BLaER1 treated with 17β-estradiol and CSF1 and Interleukin-3, amounts not matched to agents 10 nM and 100 nM (cell line): Measurements from ENCODE around the gene BAIAP3.

Experiments
- H3K27ac ChIP-seq, 11 experiments: shearing (Covaris generic); formaldehyde crosslinking; 2 replicates each; pipeline ENCODE4 v1.8.1; 2022
- H3K27me3 ChIP-seq, 11 experiments: shearing (Covaris generic); formaldehyde crosslinking; 2 replicates each; pipeline ENCODE4 v1.8.1; 2022
- H3K36me3 ChIP-seq, 11 experiments: shearing (Covaris generic); formaldehyde crosslinking; 2 replicates each; pipeline ENCODE4 v1.8.1; 2022
- H3K4me1 ChIP-seq, 10 experiments: shearing (Covaris generic); formaldehyde crosslinking; 2 replicates each; pipeline ENCODE4 v1.8.1; 2022
- H3K4me2 ChIP-seq, 11 experiments: shearing (Covaris generic); formaldehyde crosslinking; 2 replicates each; pipeline ENCODE4 v1.8.1; 2022
- H3K4me3 ChIP-seq, 10 experiments: shearing (Covaris generic); formaldehyde crosslinking; 2 replicates each; pipeline ENCODE4 v1.8.1; 2022
- H3K9ac ChIP-seq, 11 experiments: shearing (Covaris generic); formaldehyde crosslinking; 2 replicates each; pipeline ENCODE4 v1.8.1; 2022
- H3K9me3 ChIP-seq, 11 experiments: shearing (Covaris generic); formaldehyde crosslinking; replicated peaks in 1 of 11; 2 replicates each; pipeline ENCODE4 v1.8.1; 2022
- H4K20me1 ChIP-seq, 11 experiments: shearing (Covaris generic); formaldehyde crosslinking; 2 replicates each; pipeline ENCODE4 v1.8.1; 2022
- Cebpa-rat ChIP-seq, 11 experiments: shearing (Covaris generic); IDR thresholded peaks; 2 replicates each; pipeline ENCODE4 v1.8.1; 2022

The BAIAP3 gene

DNA sequence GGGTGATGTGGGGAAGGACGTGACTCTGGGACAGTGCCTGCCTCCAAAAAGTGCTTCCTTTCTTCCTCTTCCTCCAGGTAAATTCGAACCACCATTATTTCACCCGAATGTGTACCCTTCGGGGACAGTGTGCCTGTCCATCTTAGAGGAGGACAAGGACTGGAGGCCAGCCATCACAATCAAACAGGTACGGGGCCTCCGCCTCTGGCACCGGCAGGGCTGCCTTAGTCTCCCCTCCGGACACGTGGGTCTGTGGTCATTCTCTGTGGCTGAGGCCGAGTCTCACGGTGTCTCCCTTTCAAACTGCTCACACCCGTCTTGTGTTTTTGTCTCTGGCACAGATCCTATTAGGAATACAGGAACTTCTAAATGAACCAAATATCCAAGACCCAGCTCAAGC is 13.3 kb upstream of the BAIAP3 start:
- peaks cover 0 to 33% (median 15%) of the 10 kb centered on the region in 10 experiments; a peak in 11 of 20 replicates for H3K4me1 ChIP-seq
- no peak overlapping the region for H3K27ac ChIP-seq
- no peak overlapping the region for H3K4me3 ChIP-seq
- H4K20me1 ChIP-seq, result peaks cover 92 to 100% (median 100%) of the 10 kb centered on the region in 11 experiments
- no peak overlapping the region for H3K9ac ChIP-seq
- H3K9me3 ChIP-seq, result no peaks in the 10 kb centered on the region
- H3K36me3 ChIP-seq, result peaks cover 98 to 100% (median 100%) of the 10 kb centered on the region in 11 experiments
- no peak for TF ChIP-seq Cebpa-rat (IDR thresholded peaks at IDR 0.05)
- no peaks in the 10 kb centered on the region for H3K27me3 ChIP-seq
- H3K4me2 ChIP-seq, result no peak overlapping the region

DNA sequence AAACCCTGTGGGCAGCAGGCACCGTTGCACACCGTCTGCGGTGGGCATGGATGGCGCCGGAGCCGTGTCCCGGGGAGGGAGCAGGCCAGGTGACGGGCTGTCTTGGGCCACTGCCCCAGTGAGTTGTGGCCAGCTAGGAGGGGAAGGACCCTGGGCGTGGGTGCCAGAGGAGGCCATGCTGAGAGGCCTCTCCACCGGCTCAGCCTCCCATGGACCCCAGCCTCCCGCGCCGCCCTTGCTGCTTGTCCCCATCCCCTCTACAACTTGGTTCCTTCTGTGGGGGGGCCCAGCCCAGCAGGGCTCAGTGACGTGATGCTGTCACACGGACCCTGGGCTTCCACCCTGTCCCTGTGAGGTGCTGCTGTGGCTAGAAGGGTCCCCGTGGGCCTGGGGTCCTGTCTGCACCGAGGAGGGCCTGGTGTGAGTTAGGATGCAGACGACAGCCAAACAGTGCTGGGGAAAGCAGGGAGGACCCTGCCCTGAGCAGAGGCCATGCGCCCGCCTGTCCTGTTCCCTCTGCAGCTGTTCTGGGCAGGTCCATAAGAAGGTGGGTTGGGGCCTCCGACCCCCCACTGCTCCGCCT is 12.7 kb upstream of the BAIAP3 start:
- H3K36me3 ChIP-seq, result peaks cover 95 to 100% (median 100%) of the 10 kb centered on the region in 11 experiments
- no peak overlapping the region for H3K4me2 ChIP-seq
- peaks cover 91 to 100% (median 100%) of the 10 kb centered on the region in 11 experiments for H4K20me1 ChIP-seq
- H3K27ac ChIP-seq, result no peak overlapping the region
- H3K27me3 ChIP-seq, result no peaks in the 10 kb centered on the region
- no peak overlapping the region for H3K4me3 ChIP-seq
- H3K9ac ChIP-seq, result no peak overlapping the region
- H3K9me3 ChIP-seq, result no peaks in the 10 kb centered on the region
- no peak for TF ChIP-seq Cebpa-rat (IDR thresholded peaks at IDR 0.05)
- H3K4me1 ChIP-seq, result peaks cover 0 to 38% (median 20%) of the 10 kb centered on the region in 10 experiments; a peak in 14 of 20 replicates

DNA sequence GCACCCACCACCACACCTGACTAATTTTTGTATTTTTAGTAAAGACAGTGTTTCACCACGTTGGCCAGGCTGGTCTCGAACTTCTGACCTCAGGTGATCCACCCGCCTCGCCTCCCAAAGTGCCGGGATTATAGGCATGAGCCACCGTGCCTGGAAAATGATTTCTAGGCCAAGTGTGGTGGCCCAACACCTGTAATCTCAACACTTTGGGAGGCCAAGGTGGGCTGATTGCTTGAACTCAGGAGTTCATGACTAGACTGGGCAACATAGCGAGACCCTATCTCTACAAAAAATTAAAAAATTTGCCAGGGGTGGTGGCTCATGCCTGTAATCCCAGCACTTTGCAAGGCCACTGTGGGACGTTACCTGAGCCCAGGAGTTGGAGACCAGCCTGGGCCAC is 11.0 kb upstream of the BAIAP3 start:
- H3K4me2 ChIP-seq, result no peak overlapping the region
- H4K20me1 ChIP-seq, result peaks cover 85 to 100% (median 100%) of the 10 kb centered on the region in 11 experiments
- H3K9me3 ChIP-seq, result no peaks in the 10 kb centered on the region
- peaks cover 0 to 52% (median 25%) of the 10 kb centered on the region in 10 experiments; a peak in 14 of 20 replicates for H3K4me1 ChIP-seq
- no peak overlapping the region for H3K4me3 ChIP-seq
- H3K36me3 ChIP-seq, result peaks cover 82 to 92% (median 87%) of the 10 kb centered on the region in 11 experiments
- H3K9ac ChIP-seq, result no peak overlapping the region
- H3K27me3 ChIP-seq, result no peaks in the 10 kb centered on the region
- H3K27ac ChIP-seq, result no peak overlapping the region
- no peak for TF ChIP-seq Cebpa-rat (IDR thresholded peaks at IDR 0.05)

DNA sequence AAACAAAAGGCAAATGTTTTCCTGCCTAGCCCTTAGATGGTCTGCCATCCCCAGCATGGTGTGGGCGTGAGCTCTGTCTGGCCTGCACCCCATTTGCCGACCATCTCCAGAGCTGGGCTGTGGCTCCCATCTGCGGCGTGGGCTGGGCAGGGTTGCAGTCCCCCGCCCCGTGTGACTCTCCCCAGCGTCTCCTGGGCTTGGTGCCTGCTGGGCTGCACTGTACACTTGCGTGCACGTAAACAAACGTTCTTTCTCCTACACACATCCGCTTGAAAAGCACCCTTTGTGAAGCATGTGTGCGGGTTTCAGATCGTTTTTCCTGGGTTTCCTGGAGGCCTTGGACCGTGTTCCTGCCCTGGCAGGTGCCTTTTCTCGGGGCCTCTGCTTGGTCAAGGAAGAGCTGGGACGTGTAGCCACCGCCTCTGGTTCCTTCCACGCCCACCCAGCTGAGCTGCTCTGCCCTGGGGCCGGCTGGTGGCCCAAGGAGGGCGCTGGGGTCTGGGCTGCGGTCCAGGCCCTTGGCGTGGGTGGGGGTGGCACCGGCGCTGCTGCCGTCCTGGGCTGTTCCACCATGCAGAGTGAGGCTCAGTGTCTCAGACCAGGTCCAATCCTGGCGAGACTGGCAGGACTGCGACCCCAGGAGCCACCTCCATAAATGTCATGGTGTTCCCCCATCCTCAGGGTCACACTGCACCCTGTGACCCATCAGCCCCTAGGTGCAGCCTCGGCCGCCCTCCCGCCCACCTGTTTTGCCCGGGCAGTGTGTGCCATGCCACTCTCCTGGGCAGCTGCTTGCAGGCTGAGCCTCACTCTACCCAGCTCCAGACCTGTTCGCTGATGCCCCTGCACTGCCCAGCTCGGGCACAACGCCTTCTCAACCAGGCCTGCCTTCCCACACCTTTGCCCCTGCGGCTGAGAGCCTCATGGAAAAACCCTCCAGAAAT is 9.9 kb upstream of the BAIAP3 start:
- Histone ChIP-seq H3K4me2 (peak overlapping the region in 5 of 11 experiments; percentile 8 to 38 (median 13); a peak in 5 of 22 replicates), H3K27me3 (no peaks in the 10 kb centered on the region), H3K4me3 (no peak overlapping the region), H3K4me1 (peaks cover 0 to 55% (median 25%) of the 10 kb centered on the region in 10 experiments; a peak in 14 of 20 replicates), H3K27ac (no peak overlapping the region), H3K36me3 (peaks cover 70 to 80% (median 75%) of the 10 kb centered on the region in 11 experiments), H3K9me3 (no peaks in the 10 kb centered on the region), H4K20me1 (peaks cover 73 to 99% (median 93%) of the 10 kb centered on the region in 11 experiments), H3K9ac (peak overlapping the region in 1 of 11 experiments; percentile 18; a peak in 2 of 22 replicates)
- no peak for TF ChIP-seq Cebpa-rat (IDR thresholded peaks at IDR 0.05)

DNA sequence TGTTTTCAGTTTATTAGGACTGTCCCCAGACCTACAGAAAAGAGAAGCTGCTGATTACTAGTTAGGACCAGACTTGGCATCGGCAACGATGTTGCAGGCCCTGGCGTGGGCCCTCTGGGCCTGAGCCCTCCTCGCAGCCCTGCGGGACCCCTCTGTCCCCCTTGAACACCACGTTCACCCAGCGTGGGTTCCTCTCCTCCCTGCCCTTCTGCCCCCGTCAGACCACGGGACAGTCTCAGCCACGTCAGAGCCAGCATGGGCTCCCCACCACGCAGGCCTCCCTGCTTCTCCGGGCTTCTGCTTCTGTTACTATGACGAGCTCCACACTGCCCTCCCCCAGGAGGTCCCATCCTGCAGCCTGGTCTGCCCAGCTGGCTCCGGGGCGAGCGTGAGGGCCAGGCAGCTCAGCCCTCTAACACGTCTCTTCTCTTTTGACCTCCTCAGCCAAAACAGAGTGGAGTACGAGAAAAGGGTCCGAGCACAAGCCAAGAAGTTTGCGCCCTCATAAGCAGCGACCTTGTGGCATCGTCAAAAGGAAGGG is 9.1 kb upstream of the BAIAP3 start:
- Histone ChIP-seq H3K27me3 (no peaks in the 10 kb centered on the region), H3K4me3 (no peak overlapping the region), H3K9ac (0 out of 22 replicates have a peak overlapping the region, but pooled peaks of 2 of the 11 experiments have one; percentile 8 to 18), H3K36me3 (peaks cover 62 to 72% (median 68%) of the 10 kb centered on the region in 11 experiments), H4K20me1 (peaks cover 65 to 91% (median 85%) of the 10 kb centered on the region in 11 experiments), H3K27ac (no peak overlapping the region), H3K4me1 (peaks cover 0 to 55% (median 25%) of the 10 kb centered on the region in 10 experiments; a peak in 14 of 20 replicates), H3K4me2 (peak overlapping the region in 1 of 11 experiments; percentile 22; a peak in 2 of 22 replicates), H3K9me3 (no peaks in the 10 kb centered on the region)
- TF ChIP-seq Cebpa-rat (IDR thresholded peaks at IDR 0.05), result no peak

DNA sequence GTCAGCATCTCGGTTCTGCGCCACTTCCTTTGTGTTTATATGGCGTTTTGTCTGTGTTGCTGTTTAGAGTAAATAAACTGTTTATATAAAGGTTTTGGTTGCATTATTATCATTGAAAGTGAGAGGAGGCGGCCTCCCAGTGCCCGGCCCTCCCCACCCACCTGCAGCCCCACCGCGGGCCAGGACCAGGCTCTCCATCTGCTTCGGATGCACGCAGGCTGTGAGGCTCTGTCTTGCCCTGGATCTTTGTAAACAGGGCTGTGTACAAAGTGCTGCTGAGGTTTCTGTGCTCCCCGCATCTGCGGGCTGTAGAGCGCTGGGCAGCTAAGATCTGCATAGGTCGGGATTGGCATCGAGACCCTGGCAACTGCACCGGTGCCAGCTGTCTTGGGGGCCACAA is 8.2 kb upstream of the BAIAP3 start:
- Histone ChIP-seq H3K27ac (no peak overlapping the region), H3K4me1 (peaks cover 0 to 55% (median 25%) of the 10 kb centered on the region in 10 experiments; a peak in 14 of 20 replicates), H3K27me3 (peaks cover 0 to 6% (median 4%) of the 10 kb centered on the region in 11 experiments; a peak in 15 of 22 replicates), H3K4me3 (no peak overlapping the region), H3K36me3 (peaks cover 53 to 63% (median 58%) of the 10 kb centered on the region in 11 experiments), H4K20me1 (peaks cover 56 to 83% (median 76%) of the 10 kb centered on the region in 11 experiments), H3K4me2 (peak overlapping the region in 6 of 11 experiments; percentile 4 to 51 (median 35); a peak in 8 of 22 replicates), H3K9me3 (peaks cover 0 to 5% (median 4%) of the 10 kb centered on the region in 11 experiments; a peak in 17 of 22 replicates), H3K9ac (peak overlapping the region in 3 of 11 experiments; percentile 15 to 30 (median 23); a peak in 2 of 22 replicates)
- no peak for TF ChIP-seq Cebpa-rat (IDR thresholded peaks at IDR 0.05)

DNA sequence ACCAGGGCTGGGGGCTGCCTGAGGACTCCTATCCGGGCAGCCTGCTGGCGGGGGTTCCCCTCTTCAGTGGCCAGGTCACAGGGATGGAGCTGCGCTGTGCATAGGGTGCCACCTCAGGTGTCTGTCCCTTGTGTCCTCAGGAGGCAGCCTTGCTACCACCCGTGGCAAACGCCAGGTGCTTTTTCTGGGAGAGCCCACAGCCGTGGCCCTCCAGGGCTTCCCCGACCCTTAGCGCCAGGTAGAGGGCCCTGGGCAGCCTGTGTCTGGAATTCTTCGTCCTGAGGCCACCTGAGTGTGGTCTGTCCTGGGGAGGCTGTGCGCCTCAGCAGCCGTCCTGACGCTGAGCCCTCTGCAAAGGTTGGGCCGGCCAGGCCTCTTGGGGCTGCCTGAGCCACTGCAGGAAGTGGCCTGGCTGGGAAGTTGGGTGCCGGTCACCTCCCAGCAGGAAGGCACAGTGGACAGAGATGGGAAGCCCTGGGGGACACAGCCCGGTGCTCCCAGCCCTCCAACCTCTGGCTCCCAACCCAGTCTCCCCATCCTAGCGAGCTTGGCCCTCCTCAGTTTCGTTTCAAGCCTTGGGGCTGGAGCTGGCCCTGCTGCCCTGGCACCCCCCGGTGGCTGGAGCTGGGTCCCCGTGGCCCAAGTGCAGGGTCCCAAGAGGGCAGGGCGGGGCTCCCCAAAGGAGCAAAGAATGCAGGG is 7.6 kb upstream of the BAIAP3 start:
- no peak overlapping the region for H3K27ac ChIP-seq
- H3K36me3 ChIP-seq, result peaks cover 48 to 58% (median 53%) of the 10 kb centered on the region in 11 experiments
- peak overlapping the region in 6 of 11 experiments; percentile 4 to 51 (median 35); a peak in 8 of 22 replicates for H3K4me2 ChIP-seq

DNA sequence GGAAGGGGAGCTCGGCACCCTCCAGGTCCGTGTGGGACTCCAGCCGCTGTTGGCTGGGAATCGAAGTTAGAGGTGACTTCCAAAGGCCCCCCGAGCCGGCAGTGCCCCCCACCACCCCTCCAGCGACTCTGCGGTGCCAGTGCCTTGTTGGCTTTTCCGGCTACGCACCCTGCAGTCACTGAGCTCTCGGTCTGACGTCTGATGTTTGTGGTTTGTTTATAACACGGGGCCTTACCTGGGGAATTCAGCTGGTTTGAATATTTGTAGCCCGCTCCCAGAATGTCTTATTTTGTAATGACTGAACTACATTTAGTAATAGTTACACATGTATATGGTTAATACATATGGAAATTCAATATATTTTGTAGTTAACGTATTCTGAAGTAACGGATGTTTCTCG is 7.1 kb upstream of the BAIAP3 start:
- no peak overlapping the region for H3K27ac ChIP-seq

More for the DNA sequence above, 7.6 kb upstream of the BAIAP3 start:
- peaks cover 51 to 80% (median 71%) of the 10 kb centered on the region in 11 experiments for H4K20me1 ChIP-seq
- no peak overlapping the region for H3K4me3 ChIP-seq
- H3K9me3 ChIP-seq, result peaks cover 0 to 9% (median 8%) of the 10 kb centered on the region in 11 experiments; a peak in 17 of 22 replicates
- TF ChIP-seq Cebpa-rat (IDR thresholded peaks at IDR 0.05), result no peak
- H3K27me3 ChIP-seq, result peaks cover under 1 to 12% (median 9%) of the 10 kb centered on the region in 11 experiments; a peak in 17 of 22 replicates
- peaks cover 0 to 51% (median 25%) of the 10 kb centered on the region in 10 experiments; a peak in 14 of 20 replicates for H3K4me1 ChIP-seq
- H3K9ac ChIP-seq, result peak overlapping the region in 3 of 11 experiments; percentile 15 to 30 (median 23); a peak in 2 of 22 replicates

More for the DNA sequence above, 7.1 kb upstream of the BAIAP3 start:
- peaks cover 42 to 52% (median 47%) of the 10 kb centered on the region in 11 experiments for H3K36me3 ChIP-seq
- peaks cover 45 to 79% (median 65%) of the 10 kb centered on the region in 11 experiments for H4K20me1 ChIP-seq
- 0 out of 22 replicates have a peak overlapping the region, but pooled peaks of 1 of the 11 experiments have one; percentile 30 for H3K9ac ChIP-seq
- no peak for TF ChIP-seq Cebpa-rat (IDR thresholded peaks at IDR 0.05)
- H3K27me3 ChIP-seq, result peaks cover 6 to 17% (median 15%) of the 10 kb centered on the region in 11 experiments
- H3K4me3 ChIP-seq, result no peak overlapping the region
- H3K9me3 ChIP-seq, result peaks cover 0 to 9% (median 8%) of the 10 kb centered on the region in 11 experiments; a peak in 17 of 22 replicates
- H3K4me1 ChIP-seq, result peaks cover 3 to 50% (median 29%) of the 10 kb centered on the region in 10 experiments
- peak overlapping the region in 5 of 11 experiments; percentile 4 to 40 (median 34); a peak in 5 of 22 replicates for H3K4me2 ChIP-seq
